ENCODE data around the gene FAM168B.

GRCh38 chr2:131125195-131125757, 32.0 kb upstream of the FAM168B start:
- TF ChIP-seq, protein P1, sequence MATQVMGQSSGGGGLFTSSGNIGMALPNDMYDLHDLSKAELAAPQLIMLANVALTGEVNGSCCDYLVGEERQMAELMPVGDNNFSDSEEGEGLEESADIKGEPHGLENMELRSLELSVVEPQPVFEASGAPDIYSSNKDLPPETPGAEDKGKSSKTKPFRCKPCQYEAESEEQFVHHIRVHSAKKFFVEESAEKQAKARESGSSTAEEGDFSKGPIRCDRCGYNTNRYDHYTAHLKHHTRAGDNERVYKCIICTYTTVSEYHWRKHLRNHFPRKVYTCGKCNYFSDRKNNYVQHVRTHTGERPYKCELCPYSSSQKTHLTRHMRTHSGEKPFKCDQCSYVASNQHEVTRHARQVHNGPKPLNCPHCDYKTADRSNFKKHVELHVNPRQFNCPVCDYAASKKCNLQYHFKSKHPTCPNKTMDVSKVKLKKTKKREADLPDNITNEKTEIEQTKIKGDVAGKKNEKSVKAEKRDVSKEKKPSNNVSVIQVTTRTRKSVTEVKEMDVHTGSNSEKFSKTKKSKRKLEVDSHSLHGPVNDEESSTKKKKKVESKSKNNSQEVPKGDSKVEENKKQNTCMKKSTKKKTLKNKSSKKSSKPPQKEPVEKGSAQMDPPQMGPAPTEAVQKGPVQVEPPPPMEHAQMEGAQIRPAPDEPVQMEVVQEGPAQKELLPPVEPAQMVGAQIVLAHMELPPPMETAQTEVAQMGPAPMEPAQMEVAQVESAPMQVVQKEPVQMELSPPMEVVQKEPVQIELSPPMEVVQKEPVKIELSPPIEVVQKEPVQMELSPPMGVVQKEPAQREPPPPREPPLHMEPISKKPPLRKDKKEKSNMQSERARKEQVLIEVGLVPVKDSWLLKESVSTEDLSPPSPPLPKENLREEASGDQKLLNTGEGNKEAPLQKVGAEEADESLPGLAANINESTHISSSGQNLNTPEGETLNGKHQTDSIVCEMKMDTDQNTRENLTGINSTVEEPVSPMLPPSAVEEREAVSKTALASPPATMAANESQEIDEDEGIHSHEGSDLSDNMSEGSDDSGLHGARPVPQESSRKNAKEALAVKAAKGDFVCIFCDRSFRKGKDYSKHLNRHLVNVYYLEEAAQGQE (IDR thresholded peaks at IDR 0.05; ENCODE audit: insufficient replicate concordance, low read depth): no peak
- TF ChIP-seq, protein P2, sequence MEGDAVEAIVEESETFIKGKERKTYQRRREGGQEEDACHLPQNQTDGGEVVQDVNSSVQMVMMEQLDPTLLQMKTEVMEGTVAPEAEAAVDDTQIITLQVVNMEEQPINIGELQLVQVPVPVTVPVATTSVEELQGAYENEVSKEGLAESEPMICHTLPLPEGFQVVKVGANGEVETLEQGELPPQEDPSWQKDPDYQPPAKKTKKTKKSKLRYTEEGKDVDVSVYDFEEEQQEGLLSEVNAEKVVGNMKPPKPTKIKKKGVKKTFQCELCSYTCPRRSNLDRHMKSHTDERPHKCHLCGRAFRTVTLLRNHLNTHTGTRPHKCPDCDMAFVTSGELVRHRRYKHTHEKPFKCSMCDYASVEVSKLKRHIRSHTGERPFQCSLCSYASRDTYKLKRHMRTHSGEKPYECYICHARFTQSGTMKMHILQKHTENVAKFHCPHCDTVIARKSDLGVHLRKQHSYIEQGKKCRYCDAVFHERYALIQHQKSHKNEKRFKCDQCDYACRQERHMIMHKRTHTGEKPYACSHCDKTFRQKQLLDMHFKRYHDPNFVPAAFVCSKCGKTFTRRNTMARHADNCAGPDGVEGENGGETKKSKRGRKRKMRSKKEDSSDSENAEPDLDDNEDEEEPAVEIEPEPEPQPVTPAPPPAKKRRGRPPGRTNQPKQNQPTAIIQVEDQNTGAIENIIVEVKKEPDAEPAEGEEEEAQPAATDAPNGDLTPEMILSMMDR (IDR thresholded peaks at IDR 0.05; ENCODE audit: insufficient read depth, low read length): no peak
